Measurements from ENCODE around the gene SLC37A4.

SLC37A4 gene

DNA sequence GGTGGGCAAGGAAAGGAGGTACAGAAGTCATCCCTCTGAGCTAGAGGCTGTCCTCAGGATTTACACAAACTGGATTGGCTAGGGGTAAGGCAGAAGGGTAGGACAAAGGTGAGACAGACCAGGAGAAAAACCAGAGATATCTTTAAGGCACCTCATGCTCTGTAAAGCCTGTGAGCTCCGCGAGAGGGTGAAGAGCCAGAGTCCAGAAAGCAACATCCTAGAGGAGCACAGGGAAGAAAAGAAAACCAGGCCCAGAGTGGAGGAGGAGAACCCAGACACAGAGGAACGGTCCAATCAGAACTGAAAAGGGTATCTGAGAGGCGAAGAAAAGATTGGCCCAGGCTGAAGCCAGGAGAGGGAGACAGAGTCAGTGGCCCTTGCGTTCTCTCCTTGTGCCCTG lies 5.1 kb downstream of the SLC37A4 start:
- DNase-seq (ENCODE audit: low read depth), result no peak
- TF ChIP-seq, protein P1, sequence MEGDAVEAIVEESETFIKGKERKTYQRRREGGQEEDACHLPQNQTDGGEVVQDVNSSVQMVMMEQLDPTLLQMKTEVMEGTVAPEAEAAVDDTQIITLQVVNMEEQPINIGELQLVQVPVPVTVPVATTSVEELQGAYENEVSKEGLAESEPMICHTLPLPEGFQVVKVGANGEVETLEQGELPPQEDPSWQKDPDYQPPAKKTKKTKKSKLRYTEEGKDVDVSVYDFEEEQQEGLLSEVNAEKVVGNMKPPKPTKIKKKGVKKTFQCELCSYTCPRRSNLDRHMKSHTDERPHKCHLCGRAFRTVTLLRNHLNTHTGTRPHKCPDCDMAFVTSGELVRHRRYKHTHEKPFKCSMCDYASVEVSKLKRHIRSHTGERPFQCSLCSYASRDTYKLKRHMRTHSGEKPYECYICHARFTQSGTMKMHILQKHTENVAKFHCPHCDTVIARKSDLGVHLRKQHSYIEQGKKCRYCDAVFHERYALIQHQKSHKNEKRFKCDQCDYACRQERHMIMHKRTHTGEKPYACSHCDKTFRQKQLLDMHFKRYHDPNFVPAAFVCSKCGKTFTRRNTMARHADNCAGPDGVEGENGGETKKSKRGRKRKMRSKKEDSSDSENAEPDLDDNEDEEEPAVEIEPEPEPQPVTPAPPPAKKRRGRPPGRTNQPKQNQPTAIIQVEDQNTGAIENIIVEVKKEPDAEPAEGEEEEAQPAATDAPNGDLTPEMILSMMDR (conservative IDR thresholded peaks at IDR 0.05; ENCODE audit: low read depth, low read length), result no peak
- no peak overlapping the region for H3K4me3 ChIP-seq (ENCODE audit: low read length)

DNA sequence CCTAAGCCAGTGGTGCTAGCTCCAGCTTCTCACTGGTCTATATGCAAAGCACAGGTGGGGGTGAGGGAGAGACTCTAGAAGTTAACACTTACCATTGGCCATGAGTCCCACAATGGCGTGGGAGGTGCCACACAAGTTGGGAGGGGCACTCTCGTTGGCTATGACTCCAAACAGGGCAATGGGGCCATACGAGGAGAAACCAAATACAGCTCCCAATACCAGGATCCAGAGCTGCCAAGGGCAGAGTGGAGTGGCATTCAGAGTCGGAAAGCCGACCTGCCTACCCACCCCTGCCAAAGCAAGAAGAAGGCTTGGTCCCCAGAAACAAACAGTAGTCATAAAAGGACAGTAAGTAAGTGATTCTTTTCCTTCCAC lies 5.6 kb downstream of the SLC37A4 start:
- no peak for DNase-seq (ENCODE audit: low read depth)
- TF ChIP-seq, protein P1 (conservative IDR thresholded peaks at IDR 0.05; ENCODE audit: low read depth, low read length), result no peak
- no peak overlapping the region for H3K4me3 ChIP-seq (ENCODE audit: low read length)

DNA sequence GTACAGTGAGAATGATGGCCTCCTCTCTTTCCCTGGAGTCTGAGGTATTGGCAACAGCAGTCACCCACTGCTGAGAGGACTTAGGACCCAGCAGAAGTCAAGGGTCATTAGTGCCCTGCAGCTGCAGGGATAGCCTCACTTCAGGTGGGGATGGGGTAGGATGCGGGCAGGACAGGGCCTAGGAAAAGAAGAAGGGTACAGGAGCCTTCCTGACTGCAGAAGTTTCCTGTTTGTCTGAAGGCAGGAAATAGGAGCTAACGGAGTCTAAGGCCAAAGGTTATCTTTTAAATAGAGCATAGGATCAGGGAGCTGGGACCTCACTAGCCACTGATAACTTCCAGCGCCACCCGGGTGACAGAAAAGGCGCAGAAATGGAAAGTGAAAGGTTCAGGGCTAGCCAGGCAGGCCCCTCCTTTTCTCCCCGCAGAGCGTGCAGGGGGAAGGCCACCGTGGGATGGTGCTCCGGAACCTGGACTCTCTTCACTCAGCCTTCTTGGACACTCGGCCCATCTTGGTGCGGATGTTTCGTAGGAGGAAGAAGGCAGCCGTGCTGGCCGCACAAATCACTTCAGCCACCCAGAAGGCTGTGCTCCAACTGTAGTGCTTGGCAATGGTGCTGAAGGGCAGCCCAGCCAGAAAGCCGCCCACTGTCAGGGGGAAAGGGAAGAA lies 6.1 kb downstream of the SLC37A4 start:
- TF ChIP-seq, protein P1 (conservative IDR thresholded peaks at IDR 0.05; ENCODE audit: low read depth, low read length), result no peak
- H3K4me3 ChIP-seq (ENCODE audit: low read length), result no peak overlapping the region
- DNase-seq (ENCODE audit: low read depth), result no peak

DNA sequence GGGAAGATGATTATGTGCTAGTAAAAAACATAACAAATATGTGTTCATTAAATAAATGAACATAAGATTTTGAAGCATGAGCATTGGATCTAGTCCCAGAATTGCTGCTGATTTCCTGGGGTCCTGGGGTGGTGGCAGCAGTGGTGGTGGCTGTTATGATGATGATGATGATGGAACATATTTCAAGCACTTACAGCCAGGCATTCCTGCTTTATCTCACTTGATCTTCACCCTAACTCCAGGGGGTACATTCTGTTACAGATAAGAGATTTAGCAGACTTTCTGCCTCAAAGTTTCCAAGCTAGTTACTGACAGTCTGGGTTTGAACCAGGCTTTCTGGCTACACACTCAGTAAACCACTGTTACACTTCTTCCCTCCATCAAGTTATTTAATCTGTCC lies 6.9 kb downstream of the SLC37A4 start:
- no peak overlapping the region for H3K4me3 ChIP-seq (ENCODE audit: low read length)
- TF ChIP-seq, protein P1 (conservative IDR thresholded peaks at IDR 0.05; ENCODE audit: low read depth, low read length), result no peak
- no peak for DNase-seq (ENCODE audit: low read depth)

DNA sequence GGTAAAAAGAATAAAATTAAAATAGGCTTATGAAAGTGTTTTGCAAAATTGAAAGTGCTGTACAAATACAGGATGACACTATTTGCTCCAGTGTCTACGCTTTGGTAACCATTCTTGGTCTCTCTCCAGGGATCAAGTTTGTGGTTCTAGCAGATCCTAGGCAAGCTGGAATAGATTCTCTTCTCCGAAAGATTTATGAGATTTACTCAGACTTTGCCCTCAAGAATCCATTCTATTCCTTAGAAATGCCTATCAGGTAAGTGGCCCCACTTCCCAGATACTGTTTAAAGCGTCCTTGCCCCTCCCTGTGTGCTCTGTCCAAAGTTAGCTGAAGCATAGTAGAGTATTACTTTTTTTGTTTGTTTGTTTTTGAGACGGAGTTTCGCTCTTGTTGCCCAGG lies 9.0 kb downstream of the SLC37A4 start:
- no peak overlapping the region for H3K4me3 ChIP-seq (ENCODE audit: low read length)
- no peak for DNase-seq (ENCODE audit: low read depth)
- TF ChIP-seq, protein P1 (conservative IDR thresholded peaks at IDR 0.05; ENCODE audit: low read depth, low read length), result no peak

DNA sequence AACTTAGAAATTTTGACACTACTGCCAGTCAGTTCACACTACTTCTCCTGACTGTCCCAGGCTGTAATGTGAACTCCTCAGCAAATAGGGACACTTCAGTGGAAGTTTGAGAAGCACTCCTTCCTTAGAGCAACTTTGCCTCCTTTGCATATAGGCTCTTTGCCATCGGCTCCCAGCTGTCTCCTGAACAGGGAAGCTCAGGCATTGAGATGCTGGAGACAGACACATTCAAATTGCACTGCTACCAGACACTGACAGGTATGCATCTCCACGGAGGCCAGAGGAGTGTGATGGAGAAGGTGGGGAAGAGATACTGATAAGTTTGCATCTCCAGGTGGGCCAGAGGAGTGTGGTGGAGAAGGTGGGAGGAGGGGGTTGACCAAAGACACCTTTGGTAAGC lies 10.7 kb downstream of the SLC37A4 start:
- peak overlapping the region; percentile 97 for H3K4me3 ChIP-seq (ENCODE audit: low read length)
- TF ChIP-seq, protein P1 (conservative IDR thresholded peaks at IDR 0.05; ENCODE audit: low read depth, low read length), result no peak
- no peak for DNase-seq (ENCODE audit: low read depth)
